ENCODE measurements around the gene CLIC6.

DNA sequence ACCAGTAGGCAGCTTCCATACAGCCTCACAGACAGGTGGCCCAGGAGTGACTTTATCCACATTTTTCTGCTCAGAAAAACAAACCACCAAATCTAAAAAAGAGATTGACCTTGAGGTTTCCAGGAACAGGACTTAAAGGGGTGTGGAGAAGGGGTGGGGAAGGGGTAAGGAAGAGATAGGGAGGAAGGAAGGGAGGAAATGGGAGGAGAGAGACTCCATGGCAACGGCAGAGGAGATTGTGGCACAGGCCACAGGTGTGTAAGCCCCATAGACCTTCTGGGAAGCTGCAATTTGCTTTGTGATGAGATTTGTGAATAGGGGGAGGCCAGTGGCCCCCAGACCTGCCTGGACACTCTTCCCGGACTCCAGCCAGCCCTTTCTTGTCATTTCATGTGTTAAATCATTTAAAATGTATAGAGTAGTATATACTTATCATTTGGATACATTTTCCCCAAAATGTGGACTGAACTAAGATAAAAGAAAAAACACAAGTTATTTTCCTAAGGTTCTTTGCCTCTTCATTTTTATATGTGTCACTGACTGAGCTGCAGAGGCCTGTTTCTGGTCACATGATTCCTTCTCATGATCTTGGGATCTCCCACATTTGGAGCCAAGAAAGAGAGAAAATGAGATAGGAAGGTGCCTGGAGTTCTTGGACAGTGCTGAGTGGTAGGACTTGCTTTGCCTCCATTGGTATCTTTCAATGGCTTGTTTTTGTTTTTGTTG, 55.5 kb downstream of the CLIC6 start:
- TF ChIP-seq POLR2A (IDR thresholded peaks at IDR 0.05; ENCODE audit: low read depth, low read length) (no peak), CTCF (conservative IDR thresholded peaks at IDR 0.05; ENCODE audit: low read depth, low read length) (no peak), USF2 (IDR thresholded peaks at IDR 0.05; ENCODE audit: low read depth, low read length) (no peak), MAZ (IDR thresholded peaks at IDR 0.05; ENCODE audit: borderline replicate concordance, low read depth, low read length) (no peak), RCOR1 (IDR thresholded peaks at IDR 0.05; ENCODE audit: insufficient replicate concordance, low read length) (no peak), RAD21 (IDR thresholded peaks at IDR 0.05; ENCODE audit: low read length) (no peak), BHLHE40 (IDR thresholded peaks at IDR 0.05; ENCODE audit: low read depth, low read length) (no peak)

All from IMR-90 (cell line).